ENCODE data around the gene HPSE.
"Not testable (repeated sequence)": the region's sequence is repeated elsewhere in the genome, so short reads cannot be mapped to it uniquely, and the experiment has no call there.

The HPSE gene

DNA sequence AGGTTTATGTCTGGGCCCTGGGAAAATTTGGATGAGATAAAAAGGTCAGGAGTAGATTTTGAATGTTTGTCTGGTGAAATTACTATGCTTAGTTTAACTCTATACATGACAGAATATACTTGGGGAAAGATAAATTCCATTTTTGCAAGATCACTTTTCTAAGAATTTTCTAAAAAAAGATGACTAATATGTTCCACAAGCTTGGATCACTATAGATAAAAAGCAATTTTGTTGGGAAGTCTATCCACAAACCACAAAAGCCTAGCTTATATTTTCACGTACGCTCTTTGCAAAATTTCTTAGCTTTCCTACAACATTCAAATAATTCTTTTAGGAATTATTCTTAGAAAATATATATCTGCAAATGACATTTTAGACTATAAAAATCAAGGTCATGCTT, 29.5 kb downstream of the HPSE start:
- Histone ChIP-seq H3K27ac (ENCODE audit: low read length) (no peak overlapping the region), H3K9ac (ENCODE audit: low read depth, low read length) (no peak overlapping the region), H3K9me3 (ENCODE audit: insufficient read depth, low read depth, low read length) (no peaks in the 10 kb centered on the region), H3K27me3 (ENCODE audit: insufficient read depth, low read length) (no peaks in the 10 kb centered on the region), H3K36me3 (ENCODE audit: insufficient read depth, low read depth, low read length) (no peaks in the 10 kb centered on the region), H3K4me1 (ENCODE audit: insufficient read depth, low read length) (peaks cover 6% of the 10 kb centered on the region; the same call in 1 of the 2 replicates), H3K4me3 (ENCODE audit: low read length) (no peak overlapping the region)

DNA sequence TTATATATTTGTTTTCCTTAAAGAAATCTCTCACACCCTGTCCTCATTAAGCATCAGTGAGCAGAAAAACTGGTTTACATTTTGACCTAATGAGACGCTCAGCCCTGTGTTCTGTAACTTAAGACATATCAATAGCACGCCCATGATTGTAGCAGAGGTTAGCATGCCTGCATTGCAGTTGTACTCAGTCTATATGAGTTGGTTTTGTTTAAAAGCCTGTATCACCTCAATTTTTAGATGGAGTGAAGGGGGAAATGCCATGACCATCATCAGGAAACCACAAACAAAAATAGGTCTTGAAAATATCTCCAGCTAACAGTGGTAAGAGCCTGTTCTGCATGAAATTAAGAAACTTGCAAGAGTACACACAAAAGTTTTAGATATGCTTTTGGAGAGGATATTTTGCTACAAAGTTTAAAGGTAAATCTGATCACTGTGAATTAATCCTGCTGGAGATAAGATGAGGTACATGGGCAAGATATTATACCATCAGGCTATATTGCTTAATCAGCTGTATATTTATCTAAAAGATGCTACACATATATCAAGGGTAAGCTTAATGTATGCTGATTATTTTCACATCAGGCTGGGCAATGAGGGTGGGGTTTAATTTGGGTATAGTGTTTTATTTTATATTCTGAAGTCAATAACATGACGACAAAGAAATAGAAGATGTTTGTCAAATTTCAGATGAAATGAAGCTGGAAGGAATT, 36.9 kb downstream of the HPSE start:
- no peaks in the 10 kb centered on the region for H3K9me3 ChIP-seq (ENCODE audit: insufficient read depth, low read depth, low read length)
- no peak overlapping the region for H3K4me3 ChIP-seq (ENCODE audit: low read length)
- H3K4me1 ChIP-seq (ENCODE audit: insufficient read depth, low read length), result no peaks in the 10 kb centered on the region
- H3K9ac ChIP-seq (ENCODE audit: low read depth, low read length), result no peak overlapping the region
- no peaks in the 10 kb centered on the region for H3K36me3 ChIP-seq (ENCODE audit: insufficient read depth, low read depth, low read length)
- no peak overlapping the region for H3K27ac ChIP-seq (ENCODE audit: low read length)
- no peaks in the 10 kb centered on the region for H3K27me3 ChIP-seq (ENCODE audit: insufficient read depth, low read length)

DNA sequence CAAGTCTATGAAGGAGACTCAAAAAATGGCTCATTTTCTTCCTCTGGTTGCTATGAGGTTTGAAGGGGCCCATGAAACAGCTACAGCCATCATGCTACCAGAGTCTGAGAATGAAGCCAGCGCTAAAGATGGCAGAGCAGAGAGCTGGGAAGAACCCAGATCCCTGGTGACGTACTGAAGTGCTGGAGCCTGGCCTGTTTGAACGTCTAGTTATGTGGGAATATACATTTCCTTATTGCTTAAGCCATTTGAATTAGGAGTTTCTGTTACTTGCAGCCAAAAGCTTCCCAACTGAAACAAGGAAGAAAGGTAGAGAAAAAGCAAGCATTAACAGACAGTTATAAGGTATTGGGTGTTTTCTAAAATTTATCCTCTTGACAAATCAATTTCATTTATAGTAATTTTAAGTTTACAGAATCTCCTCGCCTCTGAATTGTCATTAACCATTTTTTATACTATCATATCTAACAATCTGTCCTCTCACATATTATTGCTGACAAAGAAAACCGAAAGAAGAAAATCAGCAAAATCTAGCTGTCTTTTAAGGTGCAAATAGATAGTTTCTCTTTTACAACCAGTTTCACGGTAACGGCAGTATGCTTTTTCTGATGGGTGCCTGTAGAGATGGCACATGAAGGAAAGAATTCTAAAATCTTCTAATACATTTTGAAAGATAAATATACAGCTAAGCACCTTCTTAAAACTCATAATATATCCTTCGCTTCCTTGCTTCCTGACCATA, 41.2 kb downstream of the HPSE start:
- H3K27me3 ChIP-seq (ENCODE audit: insufficient read depth, low read length), result no peaks in the 10 kb centered on the region
- H3K9me3 ChIP-seq (ENCODE audit: insufficient read depth, low read depth, low read length), result no peaks in the 10 kb centered on the region
- no peak overlapping the region for H3K4me3 ChIP-seq (ENCODE audit: low read length)
- no peak overlapping the region for H3K9ac ChIP-seq (ENCODE audit: low read depth, low read length)
- H3K36me3 ChIP-seq (ENCODE audit: insufficient read depth, low read depth, low read length), result no peaks in the 10 kb centered on the region
- H3K27ac ChIP-seq (ENCODE audit: low read length), result no peak overlapping the region
- H3K4me1 ChIP-seq (ENCODE audit: insufficient read depth, low read length), result no peaks in the 10 kb centered on the region

- H3K4me1 ChIP-seq (ENCODE audit: insufficient read depth, low read length); H3K27ac ChIP-seq (ENCODE audit: low read length); H3K27me3 ChIP-seq (ENCODE audit: insufficient read depth, low read length); H3K9ac ChIP-seq (ENCODE audit: low read depth, low read length); H3K36me3 ChIP-seq (ENCODE audit: insufficient read depth, low read depth, low read length); H3K4me3 ChIP-seq (ENCODE audit: low read length); H3K9me3 ChIP-seq (ENCODE audit: insufficient read depth, low read depth, low read length): not testable (repeated sequence)
Measured at GRCh38 chr4:83290059-83290774, 44.4 kb downstream of the HPSE start.

- not testable (repeated sequence) for H3K9me3 ChIP-seq (ENCODE audit: insufficient read depth, low read depth, low read length); H3K4me1 ChIP-seq (ENCODE audit: insufficient read depth, low read length); H3K27me3 ChIP-seq (ENCODE audit: insufficient read depth, low read length); H3K36me3 ChIP-seq (ENCODE audit: insufficient read depth, low read depth, low read length); H3K27ac ChIP-seq (ENCODE audit: low read length); H3K9ac ChIP-seq (ENCODE audit: low read depth, low read length); H3K4me3 ChIP-seq (ENCODE audit: low read length)
Measured at GRCh38 chr4:83288381-83288780, 46.3 kb downstream of the HPSE start.

GRCh38 chr4:83285055-83285407, 49.6 kb downstream of the HPSE start:
- peaks cover 5% of the 10 kb centered on the region; the same call in 1 of the 2 replicates for H3K4me1 ChIP-seq (ENCODE audit: insufficient read depth, low read length)
- peak overlapping the region; percentile 81 for H3K27ac ChIP-seq (ENCODE audit: low read length)

GRCh38 chr4:83284193-83285054, 50.2 kb downstream of the HPSE start, which contains the start of gene COQ2:
TSS of gene COQ2 (minus strand) at chr4:83284798. CDS start at chr4:83284764, 34 bp downstream.
- H3K27me3 ChIP-seq (ENCODE audit: insufficient read depth, low read length), result peaks cover 16% of the 10 kb centered on the region
- H3K4me3 ChIP-seq (ENCODE audit: low read length), result peak within 1 kb of the TSS; percentile 93
- no peaks in the 10 kb centered on the region for H3K36me3 ChIP-seq (ENCODE audit: insufficient read depth, low read depth, low read length)
- H3K9me3 ChIP-seq (ENCODE audit: insufficient read depth, low read depth, low read length), result no peaks in the 10 kb centered on the region
- H3K4me1 ChIP-seq (ENCODE audit: insufficient read depth, low read length), result peaks cover 5% of the 10 kb centered on the region; the same call in 1 of the 2 replicates
- peak within 1 kb of the TSS; percentile 81 for H3K27ac ChIP-seq (ENCODE audit: low read length)
- H3K9ac ChIP-seq (ENCODE audit: low read depth, low read length), result peak within 1 kb of the TSS; percentile 83; the same call in 1 of the 2 replicates

More at GRCh38 chr4:83285055-83285407, 49.6 kb downstream of the HPSE start:
- Histone ChIP-seq H3K36me3 (ENCODE audit: insufficient read depth, low read depth, low read length) (no peaks in the 10 kb centered on the region), H3K4me3 (ENCODE audit: low read length) (peak overlapping the region; percentile 93), H3K9ac (ENCODE audit: low read depth, low read length) (peak overlapping the region; percentile 83; the same call in 1 of the 2 replicates), H3K27me3 (ENCODE audit: insufficient read depth, low read length) (peaks cover 16% of the 10 kb centered on the region), H3K9me3 (ENCODE audit: insufficient read depth, low read depth, low read length) (no peaks in the 10 kb centered on the region)

DNA sequence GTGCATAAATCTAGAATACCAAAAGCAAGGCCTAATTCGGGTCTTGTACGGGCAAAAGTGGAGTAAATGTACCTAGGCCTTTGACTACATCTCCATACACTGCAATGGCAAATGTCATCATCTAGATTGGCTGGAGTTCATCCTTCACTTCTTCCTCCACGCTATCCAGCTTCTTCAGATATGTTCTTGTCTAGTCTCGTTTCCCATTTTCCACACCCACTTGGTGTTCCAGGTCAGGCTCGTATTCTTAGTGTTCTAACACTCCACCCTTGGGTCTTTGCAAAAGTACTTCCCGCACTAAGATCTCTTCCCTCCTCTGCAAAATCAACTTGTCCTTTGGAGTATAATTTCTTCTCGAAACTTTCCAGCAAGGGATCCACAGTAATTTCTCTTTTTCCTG, 51.5 kb downstream of the HPSE start:
- Histone ChIP-seq H3K36me3 (ENCODE audit: insufficient read depth, low read depth, low read length) (peaks cover 9% of the 10 kb centered on the region; the same call in 1 of the 2 replicates), H3K9me3 (ENCODE audit: insufficient read depth, low read depth, low read length) (no peaks in the 10 kb centered on the region), H3K27me3 (ENCODE audit: insufficient read depth, low read length) (peaks cover 16% of the 10 kb centered on the region), H3K4me1 (ENCODE audit: insufficient read depth, low read length) (peaks cover 5% of the 10 kb centered on the region; the same call in 1 of the 2 replicates), H3K9ac (ENCODE audit: low read depth, low read length) (no peak overlapping the region), H3K4me3 (ENCODE audit: low read length) (peak overlapping the region; percentile 93), H3K27ac (ENCODE audit: low read length) (no peak overlapping the region)

- Histone ChIP-seq H3K9ac (ENCODE audit: low read depth, low read length) (no peak overlapping the region), H3K4me1 (ENCODE audit: insufficient read depth, low read length) (peaks cover 5% of the 10 kb centered on the region; the same call in 1 of the 2 replicates), H3K27ac (ENCODE audit: low read length) (no peak overlapping the region), H3K27me3 (ENCODE audit: insufficient read depth, low read length) (peaks cover 16% of the 10 kb centered on the region), H3K36me3 (ENCODE audit: insufficient read depth, low read depth, low read length) (peaks cover 14% of the 10 kb centered on the region), H3K9me3 (ENCODE audit: insufficient read depth, low read depth, low read length) (no peaks in the 10 kb centered on the region), H3K4me3 (ENCODE audit: low read length) (no peak overlapping the region)
Measured at GRCh38 chr4:83282049-83282535, 52.6 kb downstream of the HPSE start.

DNA sequence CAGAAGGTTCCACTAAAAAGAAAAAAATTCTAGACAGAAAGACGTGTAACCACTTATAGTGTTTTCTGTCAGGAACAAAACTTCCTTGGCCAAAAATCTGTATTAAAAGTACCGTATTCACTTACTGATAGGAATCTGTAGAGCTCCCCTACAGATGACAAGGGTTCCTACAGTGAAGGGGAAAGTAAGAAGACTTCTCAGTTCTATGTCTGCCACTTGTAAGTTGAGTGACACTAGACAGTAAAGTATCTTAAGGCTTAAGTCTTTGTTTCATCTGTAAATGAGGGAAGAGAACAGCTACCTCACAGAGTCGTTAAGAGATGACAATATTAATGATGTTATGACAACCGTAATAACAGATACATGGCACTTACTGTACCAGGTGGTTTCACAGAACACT, 53.3 kb downstream of the HPSE start:
- Histone ChIP-seq H3K9ac (ENCODE audit: low read depth, low read length) (no peak overlapping the region), H3K27ac (ENCODE audit: low read length) (no peak overlapping the region), H3K36me3 (ENCODE audit: insufficient read depth, low read depth, low read length) (peaks cover 20% of the 10 kb centered on the region), H3K27me3 (ENCODE audit: insufficient read depth, low read length) (peaks cover 16% of the 10 kb centered on the region), H3K9me3 (ENCODE audit: insufficient read depth, low read depth, low read length) (no peaks in the 10 kb centered on the region), H3K4me1 (ENCODE audit: insufficient read depth, low read length) (peaks cover 5% of the 10 kb centered on the region; the same call in 1 of the 2 replicates), H3K4me3 (ENCODE audit: low read length) (no peak overlapping the region)

Measured in iPS-20b (cell line).